ENCODE data around the gene ADAMTS18.

GRCh38 chr16:77406680-77407079 lies 28.2 kb downstream of the ADAMTS18 start:
- TF ChIP-seq EZH2phosphoT487 (IDR thresholded peaks at IDR 0.05; ENCODE audit: low read depth) = no peak
- 0 out of 2 replicates have a peak, but pooled peaks have one; percentile 15 for TF ChIP-seq CTCF (IDR thresholded peaks at IDR 0.05; ENCODE audit: low read depth, low read length)
